Erythroblast (primary cell): ENCODE measurements around the gene SGK1.

Source experiments
- GATA1 ChIP-seq: IDR thresholded peaks from 2 replicates; pipeline ENCODE4 v1.6.1; 2011; ENCODE audit warnings: low read depth, mild to moderate bottlenecking, control low read depth, low read length, moderate library complexity
- POLR2A ChIP-seq: IDR thresholded peaks from 2 replicates; pipeline ENCODE4 v1.6.1; 2011; ENCODE audit warnings: mild to moderate bottlenecking, low read length

GRCh38 chr6:134207421-134207820 is 110.5 kb downstream of the SGK1 start:
- TF ChIP-seq POLR2A (no peak), GATA1 (no peak)
